NCI-H1436 treated with DMSO at 0.1 percent for 48 hours (cell line): Measurements from ENCODE around the gene CD52.

Experiments
- DNase-seq: peaks from one replicate; lab custom pipeline; 2025; lab: John Stamatoyannopoulos, UW

The CD52 gene

GRCh38 chr1:26335774-26336476 lies 18.2 kb downstream of the CD52 start:
- no peak for DNase-seq

GRCh38 chr1:26336477-26337205 lies 18.9 kb downstream of the CD52 start:
- peak; percentile 66 for DNase-seq

- DNase-seq: no peak
Observed at GRCh38 chr1:26337206-26337535, 19.4 kb downstream of the CD52 start.

GRCh38 chr1:26337625-26338024 lies 19.9 kb downstream of the CD52 start:
- DNase-seq: no peak

- DNase-seq: no peak
Observed at GRCh38 chr1:26338670-26339069, 20.9 kb downstream of the CD52 start.

GRCh38 chr1:26340047-26340481 lies 22.3 kb downstream of the CD52 start:
- DNase-seq: no peak

GRCh38 chr1:26344147-26344920 lies 26.6 kb downstream of the CD52 start:
- no peak for DNase-seq

GRCh38 chr1:26345718-26346117 lies 28.0 kb downstream of the CD52 start:
- DNase-seq: no peak

- DNase-seq: no peak
Observed at GRCh38 chr1:26346274-26347033, 28.7 kb downstream of the CD52 start.

- no peak for DNase-seq
Observed at GRCh38 chr1:26349188-26349876, 31.6 kb downstream of the CD52 start.

GRCh38 chr1:26349877-26350244 lies 32.1 kb downstream of the CD52 start:
- no peak for DNase-seq

- no peak for DNase-seq
Observed at GRCh38 chr1:26350343-26350700, 32.6 kb downstream of the CD52 start.

- DNase-seq: no peak
Observed at GRCh38 chr1:26350701-26351589, 33.2 kb downstream of the CD52 start.

- DNase-seq: no peak
Observed at GRCh38 chr1:26351590-26352337, 34.0 kb downstream of the CD52 start.

GRCh38 chr1:26352338-26352679 lies 34.6 kb downstream of the CD52 start:
- no peak for DNase-seq

- no peak for DNase-seq
Observed at GRCh38 chr1:26353210-26353859, 35.6 kb downstream of the CD52 start.

- no peak for DNase-seq
Observed at GRCh38 chr1:26353976-26354820, 36.4 kb downstream of the CD52 start, which contains the start of gene CRYBG2. Gene CRYBG2, minus strand, starts transcription at chr1:26354130. Its CDS starts 7,473 bp downstream, at chr1:26346657.

GRCh38 chr1:26354972-26355371 lies 37.2 kb downstream of the CD52 start:
- no peak for DNase-seq

- DNase-seq: no peak
Observed at GRCh38 chr1:26356106-26356505, 38.3 kb downstream of the CD52 start.
